CD4-positive, alpha-beta T cell (primary cell): Measurements from ENCODE around the gene CCDC154. TPM values are rescaled to one million over a fixed set of nuclear protein-coding genes. Genes with fewer than 3 reads are reported as not detected.
A peak's percentile ranks its signal among the peaks of the same experiment; 100 is the strongest.

Experiments used
- ATAC-seq: fragments of 200-7000 bp; cut with Tn5 transposase; one replicate; pipeline ENCODE4 v1.10.0; 2022; ENCODE audit warnings: mild to moderate bottlenecking; ENCODE audit not compliant: poor library complexity
- CTCF ChIA-PET: fragments of 350-600 bp; sonication (Branson Sonifier 250); formaldehyde crosslinking; loops from one replicate; lab custom pipeline; 2021; ENCODE audit warnings: antibody characterized with exemption, inconsistent platforms; lab: Charles Lee
- POLR2A ChIA-PET: fragments of 350-600 bp; sonication (Branson Sonifier 250); formaldehyde crosslinking; loops from one replicate; lab custom pipeline; 2021; ENCODE audit warnings: antibody characterized with exemption, inconsistent platforms; lab: Charles Lee
- DNase-seq, 14 experiments: peaks; one replicate each; pipeline ENCODE4 v3.0.0-alpha.2; 2013 to 2020; ENCODE audit warnings: mixed read lengths in 2 of 14
- H3K27ac ChIP-seq, 2 donors: one replicate each; pipeline versions ENCODE4 v1.5.1 to v1.7.0; 2013; ENCODE audit warnings: low read length in 2 of 2, low read depth in 1 of 2, mild to moderate bottlenecking in 1 of 2
- H3K27me3 ChIP-seq, 2 experiments: 1 replicate in 1 of 2; 2 replicates in 1 of 2; pipeline versions ENCODE4 v1.6.1 to v1.7.0; 2013; ENCODE audit warnings: low read length in 2 of 2, control low read depth in 1 of 2, mild to moderate bottlenecking in 1 of 2, moderate library complexity in 1 of 2; ENCODE audit not compliant: insufficient read depth in 2 of 2, control insufficient read depth in 1 of 2
- H3K36me3 ChIP-seq: one replicate; pipeline ENCODE4 v1.6.1; 2013; ENCODE audit warnings: low read length, control low read depth; ENCODE audit not compliant: insufficient read depth
- H3K4me1 ChIP-seq: one replicate; pipeline ENCODE4 v1.6.1; 2013; ENCODE audit warnings: low read length, control low read depth; ENCODE audit not compliant: insufficient read depth
- H3K4me3 ChIP-seq: one replicate; pipeline ENCODE4 v1.5.1; 2013; ENCODE audit warnings: mild to moderate bottlenecking, low read length, moderate library complexity
- H3K9me3 ChIP-seq, 2 experiments: 1 replicate in 1 of 2; 2 replicates in 1 of 2; pipeline versions ENCODE4 v1.6.1 to v1.7.0; 2013; ENCODE audit warnings: low read length in 2 of 2, mild to moderate bottlenecking in 2 of 2, control low read depth in 1 of 2, moderate library complexity in 1 of 2; ENCODE audit not compliant: control insufficient read depth in 1 of 2, insufficient read depth in 1 of 2
- H3K27ac Mint-ChIP-seq: one replicate; pipeline ENCODE4 v1.8.0; 2020; ENCODE audit warnings: mixed read lengths
- H3K27me3 Mint-ChIP-seq: one replicate; pipeline ENCODE4 v1.8.0; 2021; ENCODE audit warnings: mixed read lengths
- H3K36me3 Mint-ChIP-seq: one replicate; pipeline ENCODE4 v1.8.0; 2021; ENCODE audit warnings: low read depth, mixed read lengths
- H3K4me1 Mint-ChIP-seq: one replicate; pipeline ENCODE4 v1.8.0; 2021; ENCODE audit warnings: low read depth, mixed read lengths
- H3K4me3 Mint-ChIP-seq: one replicate; pipeline ENCODE4 v1.8.0; 2020; ENCODE audit warnings: mild to moderate bottlenecking, mixed read lengths
- H3K9me3 Mint-ChIP-seq: one replicate; pipeline ENCODE4 v1.8.0; 2020; ENCODE audit warnings: mixed read lengths
- CTCF ChIP-seq: fragments of 200-600 bp; IDR thresholded peaks from one replicate; pipeline ENCODE4 v1.8.0; 2022; ENCODE audit warnings: antibody characterized with exemption, mild to moderate bottlenecking
- intact Hi-C, 2 experiments: fragments of 100-400 bp; cut with DNase I in 1 of 2; cut with micrococcal nuclease in 1 of 2; formaldehyde crosslinking; loops; one replicate each; pipeline versions ENCODE4 v1.15.1 to v1.9.0; 2023 to 2025; cut with DNase I, micrococcal nuclease
- total RNA-seq, 174 experiments: library from RNA in 2 of 174; stranded (reverse) in 2 of 174; gene quantifications; one replicate each; pipeline ENCODE4 v1.2.3 and lab custom pipeline; 2021 to 2026

CCDC154 gene
- total RNA-seq, 2 experiments from 2014 or later = 2.9 to 3.0 TPM

- ChIA-PET CTCF (no interaction called here), POLR2A (no interaction called here)
- H3K36me3 ChIP-seq = peaks cover 59% of the 10 kb centered on the region
- no peaks in the 10 kb centered on the region for H3K27me3 Mint-ChIP-seq
- H3K4me1 ChIP-seq = no peaks in the 10 kb centered on the region
- no peak overlapping the region for H3K27ac Mint-ChIP-seq
- peaks cover 28% of the 10 kb centered on the region for H3K36me3 Mint-ChIP-seq
- H3K27me3 ChIP-seq = no peaks in the 10 kb centered on the region
- ATAC-seq = no peak
- TF ChIP-seq CTCF = no peak
- intact Hi-C loops = no loop called here
- no peak overlapping the region for H3K4me3 ChIP-seq
- DNase-seq = no peak
- H3K9me3 ChIP-seq = no peaks in the 10 kb centered on the region
- H3K4me3 Mint-ChIP-seq = no peak overlapping the region
- H3K4me1 Mint-ChIP-seq = no peaks in the 10 kb centered on the region
- H3K27ac ChIP-seq = no peak overlapping the region
- H3K9me3 Mint-ChIP-seq = no peaks in the 10 kb centered on the region
Observed at GRCh38 chr16:1458977-1459341, 14.6 kb upstream of the CCDC154 start.

- Histone ChIP-seq H3K4me1 (no peaks in the 10 kb centered on the region), H3K36me3 (peaks cover 64% of the 10 kb centered on the region), H3K27ac (peak overlapping the region in 1 of 2 donors; percentile 13), H3K4me3 (no peak overlapping the region), H3K27me3 (no peaks in the 10 kb centered on the region), H3K9me3 (no peaks in the 10 kb centered on the region)
- DNase-seq = no peak
- peaks cover 28% of the 10 kb centered on the region for H3K36me3 Mint-ChIP-seq
- H3K4me3 Mint-ChIP-seq = no peak overlapping the region
- ATAC-seq = no peak
- no peak for TF ChIP-seq CTCF
- CTCF ChIA-PET = no interaction called here
- intact Hi-C loops = no loop called here
- no peaks in the 10 kb centered on the region for H3K9me3 Mint-ChIP-seq
- H3K27me3 Mint-ChIP-seq = no peaks in the 10 kb centered on the region
- no peak overlapping the region for H3K27ac Mint-ChIP-seq
- no peaks in the 10 kb centered on the region for H3K4me1 Mint-ChIP-seq
- POLR2A ChIA-PET = no interaction called here
Observed at GRCh38 chr16:1458336-1458976, 14.1 kb upstream of the CCDC154 start.

GRCh38 chr16:1457489-1458245, 13.3 kb upstream of the CCDC154 start:
- Mint-ChIP-seq H3K27ac (no peak overlapping the region), H3K4me1 (no peaks in the 10 kb centered on the region), H3K9me3 (no peaks in the 10 kb centered on the region), H3K36me3 (peaks cover 28% of the 10 kb centered on the region), H3K4me3 (no peak overlapping the region), H3K27me3 (no peaks in the 10 kb centered on the region)
- no peak for ATAC-seq
- Histone ChIP-seq H3K9me3 (no peaks in the 10 kb centered on the region), H3K36me3 (peaks cover 70% of the 10 kb centered on the region), H3K4me1 (no peaks in the 10 kb centered on the region), H3K27me3 (no peaks in the 10 kb centered on the region), H3K27ac (peak overlapping the region in 1 of 2 donors; percentile 13), H3K4me3 (no peak overlapping the region)
- intact Hi-C loops = no loop called here
- ChIA-PET CTCF (no interaction called here), POLR2A (no interaction called here)
- TF ChIP-seq CTCF = no peak
- no peak for DNase-seq
